Glomerular visceral epithelial cell (primary cell): ENCODE data around the gene ST14.
"Not testable (repeated sequence)": the region's sequence is repeated elsewhere in the genome, so short reads cannot be mapped to it uniquely, and the experiment has no call there.

Source experiments
- DNase-seq: peaks from one replicate; pipeline ENCODE4 v3.0.0-alpha.2; 2016; ENCODE audit errors: extremely low spot score

Gene ST14

GRCh38 chr11:130188047-130188446 lies 28.5 kb downstream of the ST14 start:
- DNase-seq = no peak

GRCh38 chr11:130188585-130189347 lies 29.2 kb downstream of the ST14 start:
- no peak for DNase-seq

- DNase-seq = no peak
Measured at GRCh38 chr11:130189492-130190210, 30.1 kb downstream of the ST14 start.

- DNase-seq = no peak
Measured at GRCh38 chr11:130190371-130190881, 30.8 kb downstream of the ST14 start.

GRCh38 chr11:130191896-130192295 lies 32.3 kb downstream of the ST14 start:
- no peak for DNase-seq

GRCh38 chr11:130192845-130193267 lies 33.3 kb downstream of the ST14 start:
- DNase-seq = no peak

- DNase-seq = not testable (repeated sequence)
Measured at GRCh38 chr11:130193551-130193950, 34.0 kb downstream of the ST14 start.

GRCh38 chr11:130194241-130195023 lies 34.9 kb downstream of the ST14 start:
- no peak for DNase-seq

GRCh38 chr11:130197386-130198035 lies 37.9 kb downstream of the ST14 start:
- peak; percentile 83 for DNase-seq

- no peak for DNase-seq
Measured at GRCh38 chr11:130198292-130198691, 38.7 kb downstream of the ST14 start.

GRCh38 chr11:130198964-130199363 lies 39.4 kb downstream of the ST14 start:
- DNase-seq = no peak

- no peak for DNase-seq
Measured at GRCh38 chr11:130199792-130200191, 40.2 kb downstream of the ST14 start.

GRCh38 chr11:130201026-130201425 lies 41.4 kb downstream of the ST14 start:
- DNase-seq = no peak

- DNase-seq = no peak
Measured at GRCh38 chr11:130202009-130202817, 42.6 kb downstream of the ST14 start.

GRCh38 chr11:130202818-130203689 lies 43.5 kb downstream of the ST14 start:
- no peak for DNase-seq

GRCh38 chr11:130203766-130204702 lies 44.5 kb downstream of the ST14 start:
- no peak for DNase-seq

GRCh38 chr11:130204703-130205095 lies 45.1 kb downstream of the ST14 start:
- DNase-seq = no peak

GRCh38 chr11:130206141-130206540 lies 46.6 kb downstream of the ST14 start:
- DNase-seq = no peak
